K562 (cell line): ENCODE data around the gene MATN1. TPM values are rescaled to one million over a fixed set of nuclear protein-coding genes. Genes with fewer than 3 reads are reported as not detected.

ENCODE experiments used
- ADNP ChIP-seq: fragments of 200-800 bp; sonication (Bioruptor generic); IDR thresholded peaks from 2 replicates; pipeline ENCODE4 v1.6.1; 2016; ENCODE audit warnings: missing genetic modification characterization, missing compliant biosample characterization
- CBX2 ChIP-seq: fragments of 200-600 bp; sonication (generic); IDR thresholded peaks from one replicate; pipeline ENCODE4 v1.6.1; 2012; ENCODE audit warnings: mild to moderate bottlenecking, low read length, inconsistent platforms; ENCODE audit not compliant: insufficient read depth, poor library complexity, severe bottlenecking
- CEBPG ChIP-seq, 3 experiments: fragments of 200-800 bp in 1 of 3; sonication (Bioruptor generic) in 1 of 3; sonication (generic) in 1 of 3; formaldehyde crosslinking in 1 of 3; IDR thresholded peaks in 2 of 3; conservative IDR thresholded peaks in 1 of 3; 2 replicates each; pipeline versions ENCODE4 v1.6.1 to v1.8.0; 2016 to 2022; ENCODE audit warnings: missing compliant biosample characterization in 2 of 3, missing genetic modification characterization in 2 of 3, mild to moderate bottlenecking in 1 of 3, missing genetic modification reagents in 1 of 3
- DACH1 ChIP-seq: fragments of 450-650 bp; IDR thresholded peaks from 2 replicates; pipeline ENCODE4 v1.6.1; 2018; ENCODE audit not compliant: partially characterized antibody
- DMBX1 ChIP-seq: fragments of 250-450 bp; sonication (Bioruptor Pico); IDR thresholded peaks from 2 replicates; pipeline ENCODE4 v1.8.0; 2022; ENCODE audit warnings: inconsistent platforms, mild to moderate bottlenecking, moderate library complexity, borderline replicate concordance
- ELF2 ChIP-seq: fragments of 250-450 bp; sonication (Bioruptor Pico); IDR thresholded peaks from 2 replicates; pipeline ENCODE4 v1.5.0; 2021; ENCODE audit warnings: mild to moderate bottlenecking
- ERF ChIP-seq: fragments of 450-650 bp; formaldehyde crosslinking; IDR thresholded peaks from 2 replicates; pipeline ENCODE4 v1.4.0; 2020; ENCODE audit warnings: mild to moderate bottlenecking, mixed read lengths
- EWSR1 ChIP-seq: fragments of 450-650 bp; IDR thresholded peaks from 2 replicates; pipeline ENCODE4 v1.6.1; 2018; ENCODE audit warnings: borderline replicate concordance, mild to moderate bottlenecking, low read depth, moderate library complexity; ENCODE audit not compliant: partially characterized antibody
- GTF2A2 ChIP-seq: IDR thresholded peaks from 2 replicates; pipeline ENCODE4 v1.6.1; 2016; ENCODE audit warnings: mild to moderate bottlenecking, missing genetic modification characterization, missing compliant biosample characterization
- HSF4 ChIP-seq: fragments of 250-450 bp; sonication (Bioruptor Pico); IDR thresholded peaks from 2 replicates; pipeline ENCODE4 v2.1.2; 2022; ENCODE audit warnings: mild to moderate bottlenecking, moderate library complexity, borderline replicate concordance
- IFI16 ChIP-seq: fragments of 250-450 bp; sonication (Bioruptor Pico); IDR thresholded peaks from 2 replicates; pipeline ENCODE4 v2.1.2; 2022; ENCODE audit warnings: mild to moderate bottlenecking, inconsistent platforms
- NR1H2 ChIP-seq: sonication (generic); formaldehyde crosslinking; IDR thresholded peaks from 2 replicates; pipeline ENCODE4 v1.4.0; 2020; ENCODE audit warnings: mild to moderate bottlenecking, missing genetic modification reagents
- POLR2B ChIP-seq: fragments of 450-650 bp; IDR thresholded peaks from 2 replicates; pipeline ENCODE4 v1.6.1; 2018; ENCODE audit warnings: low read depth; ENCODE audit not compliant: partially characterized antibody
- RBM25 ChIP-seq: fragments of 200-400 bp; formaldehyde crosslinking; IDR thresholded peaks from 2 replicates; pipeline ENCODE4 v1.6.1; 2018; ENCODE audit warnings: low read length, low read depth, moderate library complexity; ENCODE audit not compliant: severe bottlenecking
- SIX5 ChIP-seq, 2 experiments: IDR thresholded peaks; 2 replicates each; pipeline ENCODE4 v1.6.1; 2011; ENCODE audit warnings: low read length in 2 of 2, borderline replicate concordance in 1 of 2, low read depth in 1 of 2, mild to moderate bottlenecking in 1 of 2, moderate library complexity in 1 of 2; ENCODE audit not compliant: insufficient read depth in 1 of 2
- ZC3H8 ChIP-seq: fragments of 450-650 bp; IDR thresholded peaks from 2 replicates; pipeline ENCODE4 v1.6.1; 2017
- ZFP1 ChIP-seq: fragments of 450-650 bp; formaldehyde crosslinking; IDR thresholded peaks from 2 replicates; pipeline ENCODE4 v1.4.0; 2020; ENCODE audit warnings: mild to moderate bottlenecking, mixed read lengths
- ZFP36 ChIP-seq: fragments of 150-350 bp; IDR thresholded peaks from 2 replicates; pipeline ENCODE4 v1.6.1; 2018; ENCODE audit warnings: low read length, low read depth; ENCODE audit not compliant: partially characterized antibody
- ZNF41 ChIP-seq: fragments of 250-450 bp; sonication (Bioruptor Pico); conservative IDR thresholded peaks from 2 replicates; pipeline ENCODE4 v1.4.0; 2020; ENCODE audit warnings: mild to moderate bottlenecking
- ZNF57 ChIP-seq: fragments of 450-650 bp; formaldehyde crosslinking; IDR thresholded peaks from 2 replicates; pipeline ENCODE4 v1.4.0; 2020; ENCODE audit warnings: mild to moderate bottlenecking, moderate library complexity
- ZNF695 ChIP-seq: fragments of 450-650 bp; formaldehyde crosslinking; IDR thresholded peaks from 2 replicates; pipeline ENCODE4 v1.4.0; 2020; ENCODE audit warnings: mild to moderate bottlenecking, moderate library complexity
- ZNF696 ChIP-seq: fragments of 250-450 bp; sonication (Bioruptor Pico); conservative IDR thresholded peaks from 2 replicates; pipeline ENCODE4 v1.4.0; 2020; ENCODE audit warnings: mild to moderate bottlenecking, moderate library complexity
- ZNF76 ChIP-seq: fragments of 250-450 bp; sonication (Bioruptor Pico); IDR thresholded peaks from 2 replicates; pipeline ENCODE4 v1.4.0; 2020; ENCODE audit warnings: mild to moderate bottlenecking, moderate library complexity, borderline replicate concordance
- polyA plus RNA-seq, 8 experiments: library from polyadenylated mRNA; depleted of rRNA in 4 of 8; stranded (reverse) in 5 of 8; unstranded in 3 of 8; fragments of >200 nt; fragmentation: Nextera tagmentation in 2 of 8; fragmentation: Illumina TruSeq in 1 of 8; extraction: Ambion mirVana in 2 of 8; extraction: Trizol in 1 of 8; gene quantifications; 2 replicates each; pipeline versions ENCODE4 v1.2.1 to v1.2.3, GENCODE V29; 2011 to 2014; ENCODE audit warnings: inconsistent platforms in 1 of 8, missing spikeins in 1 of 8
- total RNA-seq, 7 experiments: library from RNA; depleted of rRNA in 6 of 7; stranded (reverse); fragments of >200 nt in 6 of 7; fragmentation: Illumina TruSeq in 2 of 7; extraction: Trizol in 2 of 7; gene quantifications; 2 replicates each; pipeline versions ENCODE4 v1.2.1 to v1.2.3, GENCODE V29; 2011 to 2021; ENCODE audit warnings: low replicate concordance in 1 of 7
- TF ChIP-seq, protein P1 (sequence below): sonication (generic); formaldehyde crosslinking; IDR thresholded peaks from 2 replicates; pipeline ENCODE4 v1.8.0; 2022; ENCODE audit warnings: mild to moderate bottlenecking, low read depth, missing genetic modification reagents
- TF ChIP-seq, protein P2 (sequence below): fragments of 450-650 bp; formaldehyde crosslinking; IDR thresholded peaks from 2 replicates; pipeline ENCODE4 v1.4.0; 2022; ENCODE audit warnings: missing genetic modification characterization

The MATN1 gene
- total and polyA plus RNA-seq, 9 of the 15 experiments (the other 6 are each of a cell fraction or from before 2014, with no cell fraction given) = 0.10 to 2.3 (median 1.2) TPM

DNA sequence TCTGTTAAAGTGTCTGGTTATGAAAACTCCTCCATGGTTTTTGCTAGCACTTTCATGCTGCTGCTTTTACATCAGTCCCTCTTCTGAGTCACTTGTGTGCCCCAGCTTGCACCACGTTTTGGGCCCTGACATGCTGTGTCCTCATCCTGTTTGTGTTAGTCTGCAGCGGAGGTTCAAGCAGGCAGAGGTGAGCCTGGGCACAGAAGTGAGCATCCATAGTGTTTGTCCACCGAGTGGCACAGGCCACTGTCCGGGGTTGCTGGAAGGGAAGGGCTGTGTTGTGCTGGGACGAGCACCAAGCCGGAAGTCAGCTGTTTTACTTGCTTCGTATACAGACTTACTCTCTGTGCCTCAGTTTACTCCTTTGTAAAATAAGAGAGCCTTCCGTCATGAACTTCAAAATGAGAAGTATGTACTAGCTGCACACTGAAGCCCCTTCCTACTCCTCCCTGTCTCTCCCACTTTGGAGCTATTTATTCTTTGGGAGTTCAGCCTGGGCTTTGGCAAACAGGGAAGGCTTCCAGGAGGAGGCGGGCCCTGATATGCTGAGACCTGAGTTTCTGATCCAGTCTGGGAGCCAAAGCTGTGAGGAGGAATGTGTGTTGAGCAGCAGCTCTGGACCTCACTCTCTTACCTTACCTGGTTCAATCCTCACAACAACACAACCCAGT, 44.9 kb upstream of the MATN1 start (continued):
- TF ChIP-seq CBX2 (no peak), ZNF41 (CRISPR knock-in tag) (0 out of 2 replicates have a peak, but pooled peaks have one; percentile 52), ELF2 (CRISPR knock-in tag) (0 out of 2 replicates have a peak, but pooled peaks have one; percentile 18), EWSR1 (no peak), HSF4 (peak; percentile 71; the same call in 1 of the 2 replicates), ZFP1 (CRISPR knock-in tag) (peak; percentile 61; the same call in 1 of the 2 replicates), NR1H2 (0 out of 2 replicates have a peak, but pooled peaks have one; percentile 87), ZNF696 (CRISPR knock-in tag) (no peak; the same call in 1 of the 2 replicates), DMBX1 (CRISPR knock-in tag) (peak; percentile 83), ZFP36 (peak; percentile 99), ERF (peak; percentile 74; the same call in 1 of the 2 replicates), SIX5 (IDR thresholded peaks at IDR 0.05; ENCODE audit: borderline replicate concordance in 1 of 2, insufficient read depth in 1 of 2, low read depth in 1 of 2, low read length in 2 of 2) (no peak), ADNP (tag) (peak; percentile 88), DACH1 (peak; percentile 27), GTF2A2 (tag) (0 out of 2 replicates have a peak, but pooled peaks have one; percentile 61), IFI16 (CRISPR knock-in tag) (peak; percentile 69; the same call in 1 of the 2 replicates), ZC3H8 (no peak), CEBPG (CRISPR knock-in tag; IDR thresholded peaks at IDR 0.05) (peak; percentile 72), CEBPG (tag; conservative IDR thresholded peaks at IDR 0.05 in 1 of 2, IDR thresholded peaks at IDR 0.05 in 1 of 2) (no peak; a peak in 1 of 4 replicates), ZNF695 (peak; percentile 41; the same call in 1 of the 2 replicates), ZNF57 (CRISPR knock-in tag) (peak; percentile 75; the same call in 1 of the 2 replicates), ZNF76 (peak; percentile 80; the same call in 1 of the 2 replicates), POLR2B (no peak), RBM25 (peak; percentile 95)
- TF ChIP-seq, protein P1, sequence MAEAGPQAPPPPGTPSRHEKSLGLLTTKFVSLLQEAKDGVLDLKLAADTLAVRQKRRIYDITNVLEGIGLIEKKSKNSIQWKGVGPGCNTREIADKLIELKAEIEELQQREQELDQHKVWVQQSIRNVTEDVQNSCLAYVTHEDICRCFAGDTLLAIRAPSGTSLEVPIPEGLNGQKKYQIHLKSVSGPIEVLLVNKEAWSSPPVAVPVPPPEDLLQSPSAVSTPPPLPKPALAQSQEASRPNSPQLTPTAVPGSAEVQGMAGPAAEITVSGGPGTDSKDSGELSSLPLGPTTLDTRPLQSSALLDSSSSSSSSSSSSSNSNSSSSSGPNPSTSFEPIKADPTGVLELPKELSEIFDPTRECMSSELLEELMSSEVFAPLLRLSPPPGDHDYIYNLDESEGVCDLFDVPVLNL (CRISPR knock-in tag) = no peak
- TF ChIP-seq, protein P2, sequence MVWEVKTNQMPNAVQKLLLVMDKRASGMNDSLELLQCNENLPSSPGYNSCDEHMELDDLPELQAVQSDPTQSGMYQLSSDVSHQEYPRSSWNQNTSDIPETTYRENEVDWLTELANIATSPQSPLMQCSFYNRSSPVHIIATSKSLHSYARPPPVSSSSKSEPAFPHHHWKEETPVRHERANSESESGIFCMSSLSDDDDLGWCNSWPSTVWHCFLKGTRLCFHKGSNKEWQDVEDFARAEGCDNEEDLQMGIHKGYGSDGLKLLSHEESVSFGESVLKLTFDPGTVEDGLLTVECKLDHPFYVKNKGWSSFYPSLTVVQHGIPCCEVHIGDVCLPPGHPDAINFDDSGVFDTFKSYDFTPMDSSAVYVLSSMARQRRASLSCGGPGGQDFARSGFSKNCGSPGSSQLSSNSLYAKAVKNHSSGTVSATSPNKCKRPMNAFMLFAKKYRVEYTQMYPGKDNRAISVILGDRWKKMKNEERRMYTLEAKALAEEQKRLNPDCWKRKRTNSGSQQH (CRISPR knock-in tag) = 0 out of 2 replicates have a peak, but pooled peaks have one; percentile 31
